ENCODE results near the gene CNR2.
"Not testable (repeated sequence)": the region's sequence is repeated elsewhere in the genome, so short reads cannot be mapped to it uniquely, and the experiment has no call there.

The CNR2 gene

DNA sequence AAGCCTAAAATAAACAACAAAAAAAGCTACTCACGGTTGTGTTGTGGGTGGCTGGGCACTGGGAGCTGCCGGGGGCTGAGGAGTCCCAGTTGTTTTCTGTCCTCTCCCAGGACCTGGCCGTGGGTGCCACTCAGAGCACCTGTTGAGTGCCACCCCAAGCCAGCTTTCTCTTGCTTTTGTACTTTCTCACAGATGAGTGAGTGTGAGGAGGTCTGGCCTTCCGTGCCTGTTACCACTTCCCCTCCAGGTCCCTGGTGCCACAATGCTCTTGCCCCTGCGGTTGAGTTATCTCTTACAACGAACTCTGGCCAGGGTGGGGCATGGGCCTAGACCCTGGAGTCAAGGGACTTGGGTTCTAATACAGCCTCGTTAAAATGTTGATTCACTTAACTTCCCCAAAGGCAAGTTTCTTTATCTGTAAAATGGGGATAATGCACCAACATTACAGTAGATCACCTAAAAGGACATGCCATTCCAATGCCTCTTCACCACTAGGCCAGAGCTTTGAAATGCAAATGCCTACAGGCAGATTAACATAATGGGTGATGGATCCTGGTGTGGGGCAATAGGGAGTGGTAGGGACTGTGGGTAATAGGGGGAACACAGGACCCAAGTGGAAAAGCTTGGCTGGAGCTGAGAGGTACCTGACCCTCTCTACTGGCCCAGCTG, at the start of gene CNR2:
Gene CNR2, minus strand, starts transcription at position 151 of the 669 bp plus-strand sequence. CDS start 37,745 bp downstream, outside the sequence.
- DNase-seq (ENCODE audit: low read depth): no peak

DNA sequence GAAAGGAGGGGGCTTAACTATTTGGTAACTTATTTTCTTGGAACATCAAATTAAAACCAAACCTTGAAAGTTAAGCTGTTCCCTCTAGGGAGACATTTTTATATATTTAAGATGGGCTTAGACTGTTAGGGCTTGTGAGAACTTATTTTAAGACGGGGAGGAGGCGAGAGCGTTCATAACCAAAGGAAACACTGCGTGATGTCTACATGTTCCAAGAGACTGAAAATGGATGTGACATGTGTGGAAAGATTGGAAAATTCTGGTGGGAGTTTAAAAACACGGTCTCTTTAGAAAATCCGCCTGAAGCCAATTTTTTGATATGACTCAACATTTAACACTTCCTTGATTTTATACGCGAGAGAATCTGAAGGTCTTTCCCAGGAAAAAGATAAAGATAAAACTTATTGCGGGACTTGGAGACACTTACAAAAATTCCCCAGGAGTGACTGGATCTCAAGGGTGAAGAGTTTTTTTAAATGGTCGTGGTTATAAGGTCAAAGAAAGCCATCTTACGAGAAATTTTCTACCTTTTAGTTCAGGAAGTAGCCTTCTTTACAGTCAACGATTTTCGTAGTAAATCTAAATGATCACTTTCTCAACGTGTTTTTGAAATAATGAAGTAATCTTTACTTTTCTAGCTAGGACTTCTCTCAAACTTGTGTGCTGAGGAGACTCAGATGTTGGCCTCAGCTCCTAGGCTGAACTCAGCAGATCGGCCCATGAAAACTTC, 47.3 kb upstream of the CNR2 start:
- DNase-seq (ENCODE audit: low read depth): no peak

DNA sequence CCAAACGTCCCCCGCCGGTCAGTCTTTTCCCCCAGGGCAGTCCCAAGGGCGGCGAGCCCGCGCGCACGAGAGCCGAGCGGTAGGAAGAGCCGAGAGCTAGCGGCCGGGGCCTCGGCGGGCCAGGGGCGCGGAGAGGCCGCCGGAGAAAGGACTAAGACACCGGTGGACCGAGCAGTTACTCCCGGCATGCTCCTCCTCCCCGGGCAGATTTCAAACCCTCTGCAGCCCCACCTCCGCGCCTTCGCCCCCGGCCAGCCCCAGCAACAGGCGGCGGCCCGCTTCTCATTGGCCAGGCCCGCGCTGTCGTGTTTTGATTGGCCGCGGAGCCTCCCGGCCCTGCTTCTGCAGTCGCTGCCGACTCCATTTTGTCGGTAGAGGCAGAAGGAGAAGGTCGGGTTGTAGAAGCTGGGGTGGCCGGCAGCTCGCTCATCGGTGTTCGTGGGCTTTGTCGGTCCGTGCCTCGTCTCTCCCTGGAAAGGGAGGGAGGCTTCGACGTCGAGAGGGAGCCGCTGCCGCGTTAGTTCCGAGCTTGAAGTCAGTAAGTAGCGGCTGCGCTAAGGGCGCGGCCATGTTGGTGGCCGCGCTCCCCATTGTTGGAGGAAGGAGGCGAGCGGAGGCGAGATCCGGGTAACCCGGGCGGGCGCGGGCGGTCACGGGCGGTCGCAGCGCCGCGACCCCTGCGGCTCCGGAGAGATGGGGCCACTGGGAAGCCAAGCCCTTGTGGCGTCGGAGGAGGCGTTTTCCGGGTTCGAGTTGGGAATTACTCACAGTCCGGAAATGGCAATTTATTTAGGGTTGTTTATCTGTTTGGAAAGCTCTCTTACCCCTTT, 46.5 kb upstream of the CNR2 start, which contains the start of gene PNRC2:
Gene PNRC2, plus strand, starts transcription at position 368 of the 830 bp plus-strand sequence. CDS start 1,630 bp downstream, outside the sequence.
- peak; percentile 90 for DNase-seq (ENCODE audit: low read depth)

DNA sequence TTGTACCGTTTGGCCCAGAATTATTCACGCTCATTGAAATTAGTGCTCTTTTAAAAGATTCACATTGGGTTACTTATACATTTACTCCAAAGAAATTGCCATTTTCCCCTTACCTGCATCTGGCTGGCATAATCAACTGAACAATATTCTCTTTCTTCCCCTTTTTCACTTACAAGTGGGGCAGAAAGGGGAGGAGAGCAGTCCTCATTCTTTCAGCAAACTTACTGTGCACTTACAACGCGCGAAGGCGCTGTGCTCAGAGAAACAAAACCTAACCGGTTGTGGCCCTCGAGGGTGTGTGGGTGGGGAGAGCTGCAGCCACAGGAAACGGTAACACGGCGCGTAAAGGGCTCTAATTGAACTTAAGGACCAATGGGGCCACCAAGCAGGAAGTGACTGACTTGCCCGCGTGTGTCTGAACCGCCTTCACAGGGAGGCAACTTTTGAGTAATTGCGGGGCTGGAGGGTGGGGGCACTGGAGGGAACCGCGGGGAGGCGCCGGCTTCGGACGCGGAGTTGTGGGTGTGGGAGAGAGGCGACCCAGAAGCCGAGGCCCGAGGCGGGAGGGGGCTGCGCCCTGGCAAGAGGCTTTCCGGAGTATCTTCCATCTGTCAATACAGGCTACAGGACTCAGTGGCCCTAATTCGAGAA, 45.8 kb upstream of the CNR2 start:
- DNase-seq (ENCODE audit: low read depth): peak; percentile 61

DNA sequence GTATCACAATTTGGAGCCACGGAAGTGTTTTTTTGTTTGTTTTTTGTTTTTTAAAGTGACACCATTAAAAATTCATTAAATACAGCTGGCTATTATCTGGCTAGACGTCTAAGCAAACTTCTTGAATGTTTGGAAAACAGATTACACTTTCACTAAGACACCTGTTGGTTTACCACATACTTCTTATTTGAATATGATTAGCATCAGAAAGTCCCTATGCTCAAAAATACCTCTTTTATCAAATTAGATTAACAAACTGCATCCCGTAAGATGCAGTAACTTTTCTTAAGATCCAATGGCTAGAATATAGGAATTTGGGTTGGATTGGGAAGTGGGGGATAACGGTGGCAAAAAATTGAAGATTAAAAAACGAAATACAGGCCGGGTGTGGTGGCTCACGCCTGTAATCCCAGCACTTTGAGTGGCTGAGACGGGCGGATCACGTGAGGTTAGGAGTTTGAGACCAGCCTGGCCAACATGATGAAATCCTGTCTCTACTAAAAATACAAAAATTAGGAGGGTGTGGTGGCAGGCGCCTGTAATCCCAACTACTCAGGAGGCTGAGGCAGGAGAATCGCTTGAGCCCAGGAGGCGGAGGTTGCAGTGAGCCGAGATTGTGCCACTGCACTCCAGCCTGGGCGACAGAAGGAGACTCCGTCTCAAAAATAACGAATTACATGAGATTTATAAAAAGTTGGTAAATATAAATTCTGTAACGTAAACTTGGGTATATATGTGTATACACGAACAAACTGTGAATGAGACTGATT, 45.1 kb upstream of the CNR2 start:
- DNase-seq (ENCODE audit: low read depth): not testable (repeated sequence)

DNA sequence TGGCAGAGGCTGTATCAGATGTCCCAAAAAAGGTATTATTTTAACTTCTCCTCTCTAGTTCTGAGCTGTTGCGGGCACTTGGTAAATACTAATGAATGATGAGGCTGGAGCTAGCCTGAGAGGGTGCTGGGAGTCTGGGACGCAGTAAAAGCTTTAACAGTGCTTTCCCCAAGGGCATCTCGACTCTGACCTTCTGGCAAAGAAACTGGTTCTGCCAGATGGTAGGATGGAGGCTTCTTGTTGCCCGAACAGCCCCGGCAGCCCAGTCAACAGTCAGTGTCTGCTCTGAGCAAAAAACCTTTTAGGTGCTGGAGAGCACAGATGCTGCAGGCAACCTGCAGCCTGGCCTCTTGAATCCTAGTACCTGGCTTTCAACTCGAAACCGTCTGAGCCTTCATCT, 43.9 kb upstream of the CNR2 start:
- DNase-seq (ENCODE audit: low read depth): no peak

DNA sequence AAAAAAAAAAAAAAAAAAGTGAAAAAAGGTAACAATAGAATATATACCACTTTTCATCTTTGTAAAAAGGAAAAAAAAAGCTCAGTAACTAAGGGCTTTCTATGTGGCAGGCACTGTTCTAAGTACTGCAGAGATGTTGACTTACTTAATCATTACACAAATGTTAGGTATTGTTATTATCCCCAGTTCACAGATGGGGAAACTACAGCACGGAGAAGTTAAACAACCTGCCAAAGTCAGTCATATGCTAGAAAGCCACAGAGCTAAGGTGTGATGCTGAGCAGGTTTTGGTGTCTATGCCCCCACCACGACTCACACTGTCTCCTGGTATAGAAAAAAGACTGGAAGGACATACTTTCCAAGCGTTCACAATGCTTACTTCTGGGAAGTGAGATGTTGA, 39.9 kb upstream of the CNR2 start:
- no peak for DNase-seq (ENCODE audit: low read depth)

DNA sequence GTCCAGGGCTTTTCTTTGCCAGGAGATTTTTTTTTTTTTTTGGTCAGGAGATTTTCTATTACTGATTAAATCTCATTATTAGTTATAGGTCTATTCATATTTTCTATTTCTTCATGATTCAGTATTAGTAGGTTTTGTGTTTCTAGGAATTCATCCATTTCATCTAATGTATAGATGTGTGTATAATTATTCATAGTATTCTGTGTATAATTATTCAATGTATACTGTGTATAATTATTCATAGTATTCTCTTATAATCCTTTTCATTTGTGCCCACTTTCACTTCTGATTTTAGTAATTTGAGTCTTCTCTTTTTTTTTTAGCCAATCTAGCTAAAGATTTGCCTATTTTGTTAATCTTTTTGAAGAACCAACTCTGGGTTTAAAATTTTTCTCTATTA, 34.2 kb upstream of the CNR2 start:
- DNase-seq (ENCODE audit: low read depth): no peak

DNA sequence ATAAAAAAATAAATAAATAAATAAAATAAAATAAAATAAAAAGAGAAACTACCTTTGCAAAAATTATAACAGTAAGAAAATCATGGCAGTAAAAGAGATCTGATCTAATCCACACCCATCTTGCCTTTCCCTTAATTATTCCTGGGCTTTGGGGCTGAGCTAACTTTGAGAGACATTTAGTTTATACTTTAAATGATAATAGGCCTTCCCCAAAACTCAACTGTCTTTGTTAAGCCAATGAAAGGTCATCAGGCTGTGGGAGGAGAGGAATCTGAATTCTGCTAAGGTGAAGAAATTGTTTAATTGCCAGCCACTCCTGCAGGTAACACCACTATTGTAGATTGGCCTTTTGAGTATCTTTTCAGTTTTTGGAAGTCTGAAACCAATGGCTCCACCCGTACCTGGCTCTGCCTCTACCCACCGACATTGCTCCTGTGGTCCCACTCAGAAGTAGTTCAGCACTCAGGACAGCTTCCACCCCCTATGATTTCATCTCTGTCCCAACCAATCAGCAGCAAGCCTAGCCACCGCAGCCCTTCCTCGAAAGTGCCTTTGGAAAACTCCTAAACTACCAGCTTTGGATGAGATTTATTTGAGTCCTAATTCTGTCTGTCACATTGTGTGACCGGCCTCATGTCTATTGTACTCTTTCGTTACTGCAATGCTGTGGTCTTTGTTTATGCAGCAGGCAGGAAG, 23.5 kb upstream of the CNR2 start:
- no peak for DNase-seq (ENCODE audit: low read depth)

DNA sequence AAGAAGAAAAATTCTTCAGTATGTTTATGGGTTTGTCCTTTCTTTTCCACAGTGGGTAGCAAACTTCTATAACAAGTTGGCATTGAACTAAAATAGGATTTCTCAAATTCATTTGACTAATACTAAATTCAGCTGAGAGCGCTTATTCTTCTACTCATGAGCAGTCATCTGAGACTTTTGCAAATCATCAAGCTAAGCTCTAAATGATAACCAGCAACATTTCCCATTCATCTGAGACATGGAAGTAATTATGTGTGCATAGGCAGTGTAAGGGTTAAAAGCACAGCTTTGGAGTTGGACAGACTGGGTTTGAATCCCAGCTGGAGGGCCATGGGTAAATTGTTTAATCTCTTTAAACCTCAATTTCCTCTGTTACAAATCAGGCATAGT, 18.3 kb upstream of the CNR2 start:
- no peak for DNase-seq (ENCODE audit: low read depth)

DNA sequence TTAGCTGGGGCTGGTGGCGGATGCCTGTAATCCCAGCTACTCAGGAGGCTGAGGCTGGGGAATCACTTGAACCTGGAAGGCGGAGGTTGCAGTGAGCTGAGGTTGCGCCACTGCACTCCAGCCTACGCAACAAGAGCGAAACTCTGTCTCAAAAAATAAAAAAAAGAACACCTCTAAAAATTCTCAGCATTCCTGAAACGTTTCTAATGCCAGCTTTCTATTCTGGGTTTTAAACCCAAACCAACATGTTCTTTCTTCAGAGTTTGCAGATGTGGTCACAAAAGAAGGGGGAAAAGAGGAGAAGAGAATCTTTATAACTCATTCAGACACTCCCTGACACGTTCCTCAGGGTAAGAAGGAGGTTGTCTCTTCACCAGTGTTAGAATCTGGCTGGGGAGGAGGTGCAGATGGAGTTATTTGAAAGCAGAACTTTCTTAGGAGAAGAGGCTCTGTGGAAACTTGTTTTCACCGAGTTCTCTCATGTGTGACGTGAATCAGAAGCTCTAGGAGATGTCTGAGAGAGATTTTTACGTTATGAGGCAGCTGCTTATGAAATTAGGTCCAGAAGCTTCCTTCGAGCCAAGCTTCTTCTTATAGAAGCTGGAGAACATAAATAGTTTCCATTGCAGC, 17.8 kb upstream of the CNR2 start:
- DNase-seq (ENCODE audit: low read depth): no peak

DNA sequence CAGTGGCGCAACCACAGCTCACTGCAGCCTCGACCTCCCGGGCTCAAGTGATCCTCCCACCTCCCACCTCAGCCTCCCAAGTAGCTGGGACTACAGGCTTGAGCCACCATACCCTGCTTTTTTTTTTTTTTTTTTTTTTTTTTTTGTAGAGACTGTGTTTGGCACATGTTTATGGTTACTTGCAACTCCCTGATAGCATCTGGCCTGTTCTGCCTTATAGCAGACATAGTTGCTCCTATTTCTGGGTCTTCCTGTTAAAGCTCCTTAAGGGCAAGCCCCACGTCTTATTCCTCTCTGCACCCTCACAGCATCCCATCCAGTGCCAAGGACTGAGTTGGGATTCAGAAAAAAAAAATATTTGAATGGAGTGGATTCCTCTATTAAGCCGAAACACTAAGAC, 17.1 kb upstream of the CNR2 start:
- no peak for DNase-seq (ENCODE audit: low read depth)

DNA sequence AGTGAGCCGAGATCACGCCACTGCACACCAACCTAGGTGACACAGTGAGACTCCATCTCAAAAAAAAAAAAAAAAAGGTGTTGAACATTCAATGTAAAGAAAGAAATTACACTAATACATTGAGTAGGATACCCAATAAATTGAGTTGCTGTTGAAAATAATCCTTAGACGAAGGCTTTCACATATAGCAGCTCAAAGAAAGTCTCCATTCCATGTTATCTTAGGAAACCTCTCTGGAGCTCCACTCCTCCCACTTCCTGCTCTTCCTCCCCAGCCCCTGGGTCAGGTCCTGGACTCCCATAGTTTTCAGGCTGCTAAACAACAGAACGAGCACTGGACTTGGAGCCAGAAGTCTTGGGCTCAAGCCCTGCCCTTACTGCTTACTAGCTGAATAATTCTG, 15.6 kb upstream of the CNR2 start:
- no peak for DNase-seq (ENCODE audit: low read depth)

DNA sequence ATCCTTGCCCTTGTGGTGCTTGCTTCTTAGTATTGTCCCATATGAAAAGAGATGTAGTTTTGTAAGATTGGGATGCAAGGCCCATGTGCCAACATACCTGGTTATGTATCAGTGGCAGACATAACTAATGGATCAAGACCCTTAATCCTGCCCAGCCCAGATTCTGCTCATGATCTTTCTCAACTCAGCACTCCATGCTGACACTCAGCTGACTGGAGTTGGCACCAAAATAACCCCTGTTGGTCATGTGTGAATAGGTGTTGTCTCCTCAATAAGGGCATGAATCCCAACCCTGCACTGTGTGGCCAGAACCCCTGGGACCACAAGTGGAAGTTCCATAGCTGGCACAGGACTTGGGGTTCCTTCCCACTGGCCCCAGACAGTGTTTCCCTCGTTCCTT, 13.9 kb upstream of the CNR2 start:
- no peak for DNase-seq (ENCODE audit: low read depth)

DNA sequence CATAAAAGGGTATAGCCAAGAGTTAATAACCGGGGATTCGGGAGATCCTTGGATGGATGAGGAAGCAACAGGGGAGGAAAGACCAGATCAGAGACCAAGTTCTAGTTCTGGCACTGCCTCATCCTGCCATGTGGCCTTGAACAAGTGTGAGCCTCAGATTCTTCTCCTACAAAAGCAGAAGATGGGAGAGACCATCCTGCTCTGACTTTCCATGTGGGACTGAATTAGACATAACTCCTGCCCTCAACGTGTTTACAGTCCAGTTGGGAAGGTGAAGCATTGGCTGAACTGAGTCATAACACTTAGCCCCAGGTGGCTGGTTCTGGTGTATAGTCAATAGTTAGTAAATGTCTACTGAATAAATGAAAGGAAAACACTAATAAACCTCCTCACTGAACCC, 12.1 kb upstream of the CNR2 start:
- no peak for DNase-seq (ENCODE audit: low read depth)

DNA sequence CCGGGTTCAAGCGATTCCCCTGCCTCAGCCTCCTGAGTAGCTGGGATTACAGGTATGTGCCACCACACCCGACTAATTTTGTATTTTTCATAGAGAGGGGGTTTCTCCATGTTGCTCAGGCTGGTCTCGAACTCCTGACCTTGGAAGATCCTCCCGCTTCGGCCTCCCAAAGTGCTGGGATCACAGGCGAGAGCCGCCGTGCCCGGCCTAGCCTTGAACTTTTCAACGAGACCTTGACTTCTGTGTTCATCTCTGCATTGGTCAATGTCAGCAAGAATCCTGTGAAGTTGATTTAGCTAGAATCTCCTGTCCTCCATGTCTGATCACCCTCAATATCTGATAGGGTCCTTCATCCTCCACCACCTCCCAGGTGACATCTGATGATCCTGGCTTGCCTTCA, 11.4 kb upstream of the CNR2 start:
- no peak for DNase-seq (ENCODE audit: low read depth)

DNA sequence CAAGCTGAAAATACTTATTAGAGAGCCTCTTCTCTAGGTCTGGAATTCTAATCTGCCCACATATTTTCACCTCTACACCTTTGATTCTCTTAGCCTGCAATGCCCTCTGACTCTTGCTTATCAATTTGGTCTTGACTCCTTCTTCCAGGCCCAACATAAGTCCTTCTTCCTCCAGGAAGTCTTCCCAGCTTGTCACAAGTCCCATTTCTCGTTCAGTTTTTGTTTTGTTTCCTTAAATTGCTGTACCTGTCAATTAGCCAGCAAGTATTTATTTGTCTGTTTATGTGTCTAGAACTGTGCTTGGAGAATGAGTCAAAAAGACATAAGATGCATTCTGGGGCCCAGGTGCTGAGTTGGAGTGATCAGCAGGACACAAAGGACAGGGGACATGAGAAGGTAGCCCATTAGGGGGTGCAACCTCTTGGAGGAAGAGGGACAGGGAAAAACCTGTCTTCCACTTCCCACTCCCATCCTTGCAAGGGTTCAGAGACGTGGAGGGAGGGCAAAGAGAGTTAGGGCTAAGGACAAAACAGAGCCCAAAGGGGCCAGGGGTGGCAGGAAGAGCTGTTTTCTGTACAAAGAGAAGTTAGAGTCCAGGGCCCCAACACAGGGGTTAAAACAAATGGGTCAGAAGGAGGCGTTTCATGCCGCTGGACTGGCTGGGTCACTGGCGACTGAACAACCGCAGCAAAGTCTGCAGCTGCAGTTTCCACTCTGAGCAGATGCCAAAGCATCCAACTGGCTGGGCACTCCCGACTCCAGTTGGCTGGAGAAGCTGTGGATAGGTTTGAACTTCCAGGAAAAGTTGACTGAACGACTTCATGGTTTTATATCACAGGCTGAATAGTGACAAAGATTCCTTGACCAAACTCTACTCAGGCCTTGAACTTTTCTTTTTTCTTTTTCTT, 10.7 kb upstream of the CNR2 start:
- DNase-seq (ENCODE audit: low read depth): no peak

DNA sequence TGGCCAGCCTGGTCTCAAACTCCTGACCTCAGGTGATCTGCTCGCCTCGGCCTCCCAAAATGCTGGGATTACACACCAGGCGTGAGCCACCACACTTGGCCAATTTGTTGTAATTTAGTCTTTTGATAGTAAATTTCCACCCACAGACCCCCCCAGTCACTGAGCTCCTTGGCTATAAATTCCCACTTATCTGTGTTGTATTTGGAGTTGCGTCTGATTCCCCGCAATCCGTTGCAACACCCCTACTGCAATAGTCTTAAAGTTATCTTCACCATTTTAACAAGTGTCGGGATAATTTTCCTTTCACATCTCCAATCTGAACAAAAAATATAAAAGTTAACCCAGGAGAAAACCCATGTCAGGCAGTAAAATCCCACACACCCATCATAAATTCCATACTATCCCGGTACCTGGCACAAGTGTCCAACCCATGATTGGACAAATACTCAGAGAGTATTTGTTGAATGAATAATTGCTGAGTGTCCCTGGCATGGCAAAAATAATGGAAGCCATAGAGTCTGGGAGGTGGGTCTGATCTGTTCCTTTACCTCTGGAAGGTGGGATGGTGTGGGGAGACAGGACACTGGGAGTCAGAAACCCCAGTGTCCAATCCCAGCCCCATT, 9.3 kb upstream of the CNR2 start:
- DNase-seq (ENCODE audit: low read depth): no peak
